ENCODE results near the gene BCL7C. TPM values are rescaled to one million over a fixed set of nuclear protein-coding genes. Genes with fewer than 3 reads are reported as not detected.
"Not testable (repeated sequence)": the region's sequence is repeated elsewhere in the genome, so short reads cannot be mapped to it uniquely, and the experiment has no call there.

The BCL7C gene
- total RNA-seq, 1 donor, result 33.3 TPM

DNA sequence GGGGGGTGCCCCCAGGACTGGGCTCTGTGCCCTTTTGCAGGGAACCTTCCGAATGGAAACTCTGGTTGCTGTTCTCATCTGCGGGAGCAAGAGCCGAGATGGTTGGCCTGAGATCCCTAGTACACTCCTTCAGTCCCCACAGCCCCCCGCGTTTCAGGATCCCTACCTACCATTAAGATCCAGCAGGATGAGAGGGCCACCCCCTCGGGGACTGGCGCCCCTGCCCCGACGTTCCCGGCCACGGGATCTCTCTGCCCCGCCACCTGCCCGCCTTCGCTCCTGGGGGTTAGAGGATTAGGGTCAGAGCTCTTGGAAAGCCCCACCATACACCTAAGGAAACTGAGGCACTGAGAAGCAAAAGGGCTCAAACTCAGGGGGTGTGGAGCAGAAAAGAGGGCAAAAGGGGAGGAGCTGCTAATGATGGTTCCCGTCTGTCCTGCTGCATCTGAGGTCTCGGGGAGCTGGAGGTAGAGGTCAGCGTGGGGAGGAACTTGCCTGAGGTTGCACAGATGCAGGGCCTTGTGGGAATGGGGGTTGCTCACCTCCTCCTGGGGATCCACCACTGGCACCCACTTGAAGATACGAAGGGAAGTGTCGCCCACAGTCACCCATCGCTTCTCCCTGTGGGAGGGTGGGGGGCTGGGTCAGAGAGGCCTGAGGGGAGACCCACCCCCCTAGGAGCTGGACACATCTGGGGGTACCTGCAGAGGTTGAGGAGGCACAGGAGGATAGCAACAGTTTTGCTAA is 1.0 kb downstream of the BCL7C start:
- Histone ChIP-seq H3K9me3 (ENCODE audit: low read depth, low read length) (no peaks in the 10 kb centered on the region), H3K4me1 (ENCODE audit: insufficient read depth, low read length) (peaks cover 36% of the 10 kb centered on the region), H3K4me3 (ENCODE audit: insufficient read depth, low read length) (peak overlapping the region; percentile 89), H4K20me1 (ENCODE audit: insufficient read depth, low read length) (no peaks in the 10 kb centered on the region), H3K4me2 (ENCODE audit: insufficient read depth, low read length) (peak overlapping the region; percentile 92), H3K79me2 (ENCODE audit: insufficient read depth, low read length) (peaks cover 18% of the 10 kb centered on the region), H2AFZ (ENCODE audit: low read length) (no peak overlapping the region), H3K27me3 (ENCODE audit: insufficient read depth, low read length) (no peaks in the 10 kb centered on the region), H3K36me3 (ENCODE audit: insufficient read depth, low read length) (peaks cover 14% of the 10 kb centered on the region), H3K27ac (ENCODE audit: low read depth, low read length) (no peak overlapping the region)
- DNase-seq (ENCODE audit: insufficient read length, low spot score, missing footprints), result peak; percentile 66
- TF ChIP-seq, protein P1, sequence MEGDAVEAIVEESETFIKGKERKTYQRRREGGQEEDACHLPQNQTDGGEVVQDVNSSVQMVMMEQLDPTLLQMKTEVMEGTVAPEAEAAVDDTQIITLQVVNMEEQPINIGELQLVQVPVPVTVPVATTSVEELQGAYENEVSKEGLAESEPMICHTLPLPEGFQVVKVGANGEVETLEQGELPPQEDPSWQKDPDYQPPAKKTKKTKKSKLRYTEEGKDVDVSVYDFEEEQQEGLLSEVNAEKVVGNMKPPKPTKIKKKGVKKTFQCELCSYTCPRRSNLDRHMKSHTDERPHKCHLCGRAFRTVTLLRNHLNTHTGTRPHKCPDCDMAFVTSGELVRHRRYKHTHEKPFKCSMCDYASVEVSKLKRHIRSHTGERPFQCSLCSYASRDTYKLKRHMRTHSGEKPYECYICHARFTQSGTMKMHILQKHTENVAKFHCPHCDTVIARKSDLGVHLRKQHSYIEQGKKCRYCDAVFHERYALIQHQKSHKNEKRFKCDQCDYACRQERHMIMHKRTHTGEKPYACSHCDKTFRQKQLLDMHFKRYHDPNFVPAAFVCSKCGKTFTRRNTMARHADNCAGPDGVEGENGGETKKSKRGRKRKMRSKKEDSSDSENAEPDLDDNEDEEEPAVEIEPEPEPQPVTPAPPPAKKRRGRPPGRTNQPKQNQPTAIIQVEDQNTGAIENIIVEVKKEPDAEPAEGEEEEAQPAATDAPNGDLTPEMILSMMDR (IDR thresholded peaks at IDR 0.05; ENCODE audit: extremely low read depth, low read depth, low read length), result no peak

DNA sequence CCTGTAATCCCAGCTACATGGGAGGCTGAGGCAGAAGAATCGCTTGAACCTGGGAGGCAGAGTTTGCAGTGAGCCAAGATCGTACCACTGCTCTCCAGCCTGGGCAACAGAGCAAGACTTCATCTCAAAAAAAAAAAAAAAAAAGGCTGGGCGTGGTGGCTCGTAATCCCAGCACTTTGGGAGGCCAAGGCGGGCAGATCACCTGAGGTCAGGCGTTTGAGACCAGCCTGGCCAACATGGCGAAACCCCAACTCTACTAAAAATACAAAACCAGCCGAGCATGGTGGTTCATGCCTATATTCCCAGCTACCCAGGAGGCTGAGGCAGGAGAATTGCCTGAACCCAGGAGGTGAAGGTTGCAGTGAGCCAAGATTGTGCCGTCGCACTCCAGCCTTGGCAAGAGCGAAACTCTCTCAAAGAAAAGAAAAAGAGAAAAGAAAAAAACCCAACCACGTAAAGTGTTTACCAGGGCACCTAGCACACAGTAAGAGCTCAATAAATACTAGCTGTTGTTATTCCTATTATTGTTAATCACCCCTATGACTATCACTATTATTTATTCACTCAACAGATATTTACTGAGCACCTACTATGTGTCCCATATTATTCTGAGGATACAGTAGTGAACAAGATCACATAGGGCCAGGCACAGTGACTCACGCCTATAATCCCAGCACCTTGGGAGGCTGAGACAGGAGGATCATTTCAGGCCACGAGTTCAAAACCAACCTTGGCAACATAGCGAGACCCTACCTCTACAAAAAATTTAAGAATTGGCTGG is 2.6 kb downstream of the BCL7C start:
- H3K9me3 ChIP-seq (ENCODE audit: low read depth, low read length); H4K20me1 ChIP-seq (ENCODE audit: insufficient read depth, low read length); DNase-seq (ENCODE audit: insufficient read length, low spot score, missing footprints); H3K4me3 ChIP-seq (ENCODE audit: insufficient read depth, low read length); H3K27me3 ChIP-seq (ENCODE audit: insufficient read depth, low read length); H3K27ac ChIP-seq (ENCODE audit: low read depth, low read length); H3K4me2 ChIP-seq (ENCODE audit: insufficient read depth, low read length); H2AFZ ChIP-seq (ENCODE audit: low read length): not testable (repeated sequence)
- H3K79me2 ChIP-seq (ENCODE audit: insufficient read depth, low read length), result peaks cover 18% of the 10 kb centered on the region
- H3K4me1 ChIP-seq (ENCODE audit: insufficient read depth, low read length), result peaks cover 27% of the 10 kb centered on the region
- peaks cover 23% of the 10 kb centered on the region for H3K36me3 ChIP-seq (ENCODE audit: insufficient read depth, low read length)

- no peaks in the 10 kb centered on the region for H3K9me3 ChIP-seq (ENCODE audit: low read depth, low read length)
- H3K27ac ChIP-seq (ENCODE audit: low read depth, low read length), result no peak overlapping the region
- H2AFZ ChIP-seq (ENCODE audit: low read length), result no peak overlapping the region
- H3K27me3 ChIP-seq (ENCODE audit: insufficient read depth, low read length), result no peaks in the 10 kb centered on the region
- H3K36me3 ChIP-seq (ENCODE audit: insufficient read depth, low read length), result peaks cover 29% of the 10 kb centered on the region
- no peaks in the 10 kb centered on the region for H4K20me1 ChIP-seq (ENCODE audit: insufficient read depth, low read length)
- H3K4me3 ChIP-seq (ENCODE audit: insufficient read depth, low read length), result no peak overlapping the region
- peaks cover 12% of the 10 kb centered on the region for H3K4me1 ChIP-seq (ENCODE audit: insufficient read depth, low read length)
- TF ChIP-seq, protein P1 (IDR thresholded peaks at IDR 0.05; ENCODE audit: extremely low read depth, low read depth, low read length), result no peak
- H3K79me2 ChIP-seq (ENCODE audit: insufficient read depth, low read length), result peaks cover 18% of the 10 kb centered on the region
- H3K4me2 ChIP-seq (ENCODE audit: insufficient read depth, low read length), result no peak overlapping the region
- peak; percentile 51 for DNase-seq (ENCODE audit: insufficient read length, low spot score, missing footprints)
Measured at GRCh38 chr16:30889721-30890120, 4.2 kb downstream of the BCL7C start.

DNA sequence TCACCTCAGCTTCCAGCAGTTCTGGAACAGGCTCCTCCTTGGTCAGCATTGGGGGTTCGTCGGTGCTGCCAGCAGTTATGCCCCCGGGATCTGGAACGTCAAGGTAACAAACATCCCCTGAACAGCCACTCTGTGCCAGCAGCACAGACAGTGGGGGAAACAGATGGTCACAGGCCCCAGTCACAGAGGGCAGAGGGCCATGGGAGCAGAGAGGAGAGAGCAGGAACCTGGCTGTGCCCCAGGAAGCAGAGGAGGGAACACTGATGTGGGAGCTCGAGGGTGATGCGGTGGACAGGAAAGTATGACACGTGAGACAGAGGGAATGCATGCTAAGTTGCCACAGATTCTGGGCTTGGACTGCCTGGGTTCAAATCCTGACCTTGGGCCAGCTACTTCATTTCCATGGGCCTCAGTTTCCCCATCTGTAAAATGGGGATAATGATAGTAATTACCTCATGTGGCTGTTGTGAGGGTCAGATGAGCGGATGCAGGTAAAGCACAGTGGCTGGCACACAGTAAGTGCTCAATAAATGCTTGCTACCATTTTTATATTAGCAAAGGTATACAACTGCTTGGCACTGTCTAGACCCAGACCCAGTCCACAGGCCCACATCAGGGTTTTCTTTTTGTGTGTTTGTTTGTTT is 4.9 kb downstream of the BCL7C start:
- H2AFZ ChIP-seq (ENCODE audit: low read length), result no peak overlapping the region
- H4K20me1 ChIP-seq (ENCODE audit: insufficient read depth, low read length), result no peaks in the 10 kb centered on the region
- H3K27me3 ChIP-seq (ENCODE audit: insufficient read depth, low read length), result no peaks in the 10 kb centered on the region
- H3K79me2 ChIP-seq (ENCODE audit: insufficient read depth, low read length), result peaks cover 18% of the 10 kb centered on the region
- no peak overlapping the region for H3K4me3 ChIP-seq (ENCODE audit: insufficient read depth, low read length)
- H3K4me1 ChIP-seq (ENCODE audit: insufficient read depth, low read length), result peaks cover 6% of the 10 kb centered on the region
- H3K27ac ChIP-seq (ENCODE audit: low read depth, low read length), result no peak overlapping the region
- TF ChIP-seq, protein P1 (IDR thresholded peaks at IDR 0.05; ENCODE audit: extremely low read depth, low read depth, low read length), result no peak
- no peak overlapping the region for H3K4me2 ChIP-seq (ENCODE audit: insufficient read depth, low read length)
- H3K36me3 ChIP-seq (ENCODE audit: insufficient read depth, low read length), result peaks cover 32% of the 10 kb centered on the region
- DNase-seq (ENCODE audit: insufficient read length, low spot score, missing footprints), result peak; percentile 30
- no peaks in the 10 kb centered on the region for H3K9me3 ChIP-seq (ENCODE audit: low read depth, low read length)

All from osteoblast (primary cell).